HEK293 (cell line): ENCODE data around the gene HIPK4.

Source experiments
- BCL11B ChIP-seq: fragments of 450-650 bp; formaldehyde crosslinking; IDR thresholded peaks from 2 replicates; pipeline ENCODE4 v1.5.1; 2016; ENCODE audit warnings: low read depth, missing biosample characterization, missing genetic modification characterization
- EGR2 ChIP-seq: fragments of 450-650 bp; formaldehyde crosslinking; IDR thresholded peaks from 2 replicates; pipeline ENCODE4 v1.5.1; 2016; ENCODE audit warnings: low read depth, missing biosample characterization, missing genetic modification characterization
- FEZF1 ChIP-seq: fragments of 450-650 bp; formaldehyde crosslinking; IDR thresholded peaks from 2 replicates; pipeline ENCODE4 v1.5.1; 2016; ENCODE audit warnings: missing biosample characterization, missing genetic modification characterization
- KLF10 ChIP-seq: fragments of 450-650 bp; IDR thresholded peaks from 2 replicates; pipeline ENCODE4 v1.5.1; 2018; ENCODE audit warnings: missing biosample characterization, mild to moderate bottlenecking, missing genetic modification characterization
- PRDM1 ChIP-seq: fragments of 450-650 bp; formaldehyde crosslinking; IDR thresholded peaks from 2 replicates; pipeline ENCODE4; 2016; ENCODE audit warnings: missing biosample characterization, missing genetic modification characterization
- SALL2 ChIP-seq: fragments of 450-650 bp; formaldehyde crosslinking; IDR thresholded peaks from 2 replicates; pipeline ENCODE4 v1.5.0; 2017; ENCODE audit warnings: missing biosample characterization, mild to moderate bottlenecking, missing genetic modification characterization, borderline replicate concordance
- SCRT2 ChIP-seq: fragments of 450-650 bp; formaldehyde crosslinking; IDR thresholded peaks from 2 replicates; pipeline ENCODE4 v1.5.1; 2016; ENCODE audit warnings: missing biosample characterization, missing genetic modification characterization
- SP2 ChIP-seq: fragments of 450-650 bp; formaldehyde crosslinking; IDR thresholded peaks from 2 replicates; pipeline ENCODE4 v1.5.1; 2016; ENCODE audit warnings: missing biosample characterization, missing genetic modification characterization
- YY2 ChIP-seq: fragments of 450-650 bp; formaldehyde crosslinking; IDR thresholded peaks from 2 replicates; pipeline ENCODE4 v1.5.1; 2016; ENCODE audit warnings: missing biosample characterization, missing genetic modification characterization
- ZBTB20 ChIP-seq: fragments of 450-650 bp; formaldehyde crosslinking; IDR thresholded peaks from 2 replicates; pipeline ENCODE4 v1.5.1; 2016; ENCODE audit warnings: missing biosample characterization, missing genetic modification characterization
- ZFHX2 ChIP-seq: fragments of 450-650 bp; formaldehyde crosslinking; conservative IDR thresholded peaks from 2 replicates; pipeline ENCODE4 v1.5.1; 2016; ENCODE audit warnings: missing biosample characterization, missing genetic modification characterization
- ZNF114 ChIP-seq: fragments of 450-650 bp; formaldehyde crosslinking; IDR thresholded peaks from 2 replicates; pipeline ENCODE4 v1.5.0; 2017; ENCODE audit warnings: missing biosample characterization, missing genetic modification characterization
- ZNF121 ChIP-seq: fragments of 450-650 bp; formaldehyde crosslinking; IDR thresholded peaks from 2 replicates; pipeline ENCODE4 v1.5.1; 2016; ENCODE audit warnings: missing biosample characterization, missing genetic modification characterization
- ZNF132 ChIP-seq: fragments of 450-650 bp; formaldehyde crosslinking; IDR thresholded peaks from 2 replicates; pipeline ENCODE4 v1.5.1; 2017; ENCODE audit warnings: missing biosample characterization, missing genetic modification characterization, borderline replicate concordance
- ZNF16 ChIP-seq: fragments of 450-650 bp; formaldehyde crosslinking; IDR thresholded peaks from 2 replicates; pipeline ENCODE4 v1.5.1; 2016; ENCODE audit warnings: low read depth, missing biosample characterization, missing genetic modification characterization
- ZNF169 ChIP-seq: fragments of 450-650 bp; formaldehyde crosslinking; IDR thresholded peaks from 2 replicates; pipeline ENCODE4 v1.5.1; 2016; ENCODE audit warnings: missing biosample characterization, missing genetic modification characterization
- ZNF184 ChIP-seq: fragments of 450-650 bp; IDR thresholded peaks from 2 replicates; pipeline ENCODE4 v1.5.1; 2018; ENCODE audit warnings: missing biosample characterization, mild to moderate bottlenecking, missing genetic modification characterization
- ZNF302 ChIP-seq: fragments of 450-650 bp; formaldehyde crosslinking; IDR thresholded peaks from 2 replicates; pipeline ENCODE4 v1.5.1; 2016; ENCODE audit warnings: missing biosample characterization, missing genetic modification characterization, low read depth
- ZNF311 ChIP-seq: fragments of 450-650 bp; formaldehyde crosslinking; IDR thresholded peaks from 2 replicates; pipeline ENCODE4 v1.5.1; 2017; ENCODE audit warnings: missing biosample characterization, missing genetic modification characterization, borderline replicate concordance
- ZNF354C ChIP-seq: fragments of 450-650 bp; formaldehyde crosslinking; IDR thresholded peaks from 2 replicates; pipeline ENCODE4 v1.5.1; 2016; ENCODE audit warnings: missing biosample characterization, missing genetic modification characterization, low read depth, borderline replicate concordance
- ZNF394 ChIP-seq: fragments of 450-650 bp; formaldehyde crosslinking; IDR thresholded peaks from 2 replicates; pipeline ENCODE4 v1.5.1; 2016; ENCODE audit warnings: missing biosample characterization, missing genetic modification characterization, mild to moderate bottlenecking, moderate library complexity, borderline replicate concordance
- ZNF404 ChIP-seq: fragments of 450-650 bp; formaldehyde crosslinking; IDR thresholded peaks from 2 replicates; pipeline ENCODE4 v1.5.1; 2017; ENCODE audit warnings: missing biosample characterization, missing genetic modification characterization
- ZNF416 ChIP-seq: fragments of 450-650 bp; formaldehyde crosslinking; IDR thresholded peaks from 2 replicates; pipeline ENCODE4 v1.5.1; 2016; ENCODE audit warnings: missing biosample characterization, missing genetic modification characterization
- ZNF501 ChIP-seq: fragments of 450-650 bp; formaldehyde crosslinking; IDR thresholded peaks from 2 replicates; pipeline ENCODE4 v1.5.1; 2016; ENCODE audit warnings: missing biosample characterization, missing genetic modification characterization
- ZNF521 ChIP-seq: fragments of 450-650 bp; formaldehyde crosslinking; IDR thresholded peaks from 2 replicates; pipeline ENCODE4 v1.5.1; 2017; ENCODE audit warnings: missing biosample characterization, mild to moderate bottlenecking, missing genetic modification characterization
- ZNF530 ChIP-seq: fragments of 450-650 bp; formaldehyde crosslinking; IDR thresholded peaks from 2 replicates; pipeline ENCODE4 v1.5.1; 2016; ENCODE audit warnings: low read depth, missing biosample characterization, missing genetic modification characterization
- ZNF560 ChIP-seq: fragments of 450-650 bp; formaldehyde crosslinking; IDR thresholded peaks from 2 replicates; pipeline ENCODE4 v1.5.1; 2017; ENCODE audit warnings: missing biosample characterization, missing genetic modification characterization, borderline replicate concordance
- ZNF768 ChIP-seq: fragments of 450-650 bp; formaldehyde crosslinking; IDR thresholded peaks from 2 replicates; pipeline ENCODE4 v1.5.1; 2018; ENCODE audit warnings: missing biosample characterization, mild to moderate bottlenecking, missing genetic modification characterization
- ZNF837 ChIP-seq: fragments of 450-650 bp; formaldehyde crosslinking; IDR thresholded peaks from 2 replicates; pipeline ENCODE4 v1.5.1; 2016; ENCODE audit warnings: missing biosample characterization, missing genetic modification characterization
- ZSCAN23 ChIP-seq: fragments of 450-650 bp; formaldehyde crosslinking; IDR thresholded peaks from 2 replicates; pipeline ENCODE4 v1.5.1; 2016; ENCODE audit warnings: missing biosample characterization, missing genetic modification characterization
- ZSCAN30 ChIP-seq: fragments of 450-650 bp; IDR thresholded peaks from 2 replicates; pipeline ENCODE4 v1.5.1; 2018; ENCODE audit warnings: missing biosample characterization, mild to moderate bottlenecking, missing genetic modification characterization, moderate library complexity
- TF ChIP-seq, protein P1 (sequence below): fragments of 450-650 bp; formaldehyde crosslinking; IDR thresholded peaks from 2 replicates; pipeline ENCODE4 v1.5.1; 2017; ENCODE audit warnings: missing biosample characterization, missing genetic modification characterization
- TF ChIP-seq, protein P2 (sequence below): fragments of 450-650 bp; formaldehyde crosslinking; IDR thresholded peaks from 2 replicates; pipeline ENCODE4 v1.5.1; 2016; ENCODE audit warnings: missing biosample characterization, missing genetic modification characterization
- TF ChIP-seq, protein P3 (sequence below): fragments of 450-650 bp; formaldehyde crosslinking; IDR thresholded peaks from 2 replicates; pipeline ENCODE4 v1.5.1; 2016; ENCODE audit warnings: missing biosample characterization, missing genetic modification characterization

HIPK4 gene

DNA sequence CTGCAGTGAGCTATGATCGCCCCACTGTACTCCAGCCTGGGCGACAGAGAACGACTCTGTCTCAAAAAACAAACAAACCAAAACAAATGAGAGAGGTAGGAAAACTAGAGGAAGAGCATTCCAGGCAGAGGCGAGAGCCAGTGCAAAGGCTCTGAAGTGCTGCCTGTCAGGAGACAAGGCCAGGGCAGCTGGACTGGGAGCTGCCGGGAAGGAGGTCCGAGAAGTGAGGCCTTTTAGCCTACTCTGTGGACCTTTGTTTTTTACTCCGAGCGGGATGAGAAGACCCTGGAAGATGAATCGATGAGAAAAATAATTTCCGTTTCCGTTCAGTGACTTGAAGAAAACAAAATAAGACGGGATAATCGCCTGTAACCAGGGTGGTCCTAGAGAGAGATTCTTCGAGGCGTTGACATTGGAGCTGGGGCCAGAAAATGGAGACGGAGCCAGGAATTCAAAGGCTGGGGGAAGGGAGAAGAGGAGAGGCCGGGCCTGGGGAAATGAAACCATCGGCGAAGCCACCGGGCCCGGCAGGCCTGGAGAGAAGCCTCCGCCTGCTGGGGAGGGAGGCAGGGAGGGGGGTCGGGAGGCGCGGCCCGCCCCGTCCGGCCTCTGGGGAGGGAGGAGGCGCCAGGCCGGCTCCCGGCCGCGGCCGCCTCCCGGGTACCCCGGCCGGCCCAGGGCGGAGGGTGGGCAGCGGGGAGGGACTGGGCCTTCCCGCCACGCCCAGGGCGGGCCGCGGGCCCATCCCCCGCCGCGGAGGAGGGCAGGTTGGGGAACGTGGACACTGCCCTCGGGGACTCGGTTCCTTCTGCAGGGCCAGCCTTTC, 43.6 kb upstream of the HIPK4 start (continued):
- no peak for TF ChIP-seq ZNF768
- TF ChIP-seq ZNF16 (tag by site-specific recombination), result no peak
- TF ChIP-seq, protein P1, sequence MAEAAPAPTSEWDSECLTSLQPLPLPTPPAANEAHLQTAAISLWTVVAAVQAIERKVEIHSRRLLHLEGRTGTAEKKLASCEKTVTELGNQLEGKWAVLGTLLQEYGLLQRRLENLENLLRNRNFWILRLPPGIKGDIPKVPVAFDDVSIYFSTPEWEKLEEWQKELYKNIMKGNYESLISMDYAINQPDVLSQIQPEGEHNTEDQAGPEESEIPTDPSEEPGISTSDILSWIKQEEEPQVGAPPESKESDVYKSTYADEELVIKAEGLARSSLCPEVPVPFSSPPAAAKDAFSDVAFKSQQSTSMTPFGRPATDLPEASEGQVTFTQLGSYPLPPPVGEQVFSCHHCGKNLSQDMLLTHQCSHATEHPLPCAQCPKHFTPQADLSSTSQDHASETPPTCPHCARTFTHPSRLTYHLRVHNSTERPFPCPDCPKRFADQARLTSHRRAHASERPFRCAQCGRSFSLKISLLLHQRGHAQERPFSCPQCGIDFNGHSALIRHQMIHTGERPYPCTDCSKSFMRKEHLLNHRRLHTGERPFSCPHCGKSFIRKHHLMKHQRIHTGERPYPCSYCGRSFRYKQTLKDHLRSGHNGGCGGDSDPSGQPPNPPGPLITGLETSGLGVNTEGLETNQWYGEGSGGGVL (tag by site-specific recombination), result peak; percentile 94
- no peak for TF ChIP-seq ZNF560 (tag by site-specific recombination)
- no peak for TF ChIP-seq ZNF416 (tag by site-specific recombination)
- TF ChIP-seq, protein P2, sequence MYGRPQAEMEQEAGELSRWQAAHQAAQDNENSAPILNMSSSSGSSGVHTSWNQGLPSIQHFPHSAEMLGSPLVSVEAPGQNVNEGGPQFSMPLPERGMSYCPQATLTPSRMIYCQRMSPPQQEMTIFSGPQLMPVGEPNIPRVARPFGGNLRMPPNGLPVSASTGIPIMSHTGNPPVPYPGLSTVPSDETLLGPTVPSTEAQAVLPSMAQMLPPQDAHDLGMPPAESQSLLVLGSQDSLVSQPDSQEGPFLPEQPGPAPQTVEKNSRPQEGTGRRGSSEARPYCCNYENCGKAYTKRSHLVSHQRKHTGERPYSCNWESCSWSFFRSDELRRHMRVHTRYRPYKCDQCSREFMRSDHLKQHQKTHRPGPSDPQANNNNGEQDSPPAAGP (tag by site-specific recombination), result peak; percentile 73; the same call in 1 of the 2 replicates
- no peak for TF ChIP-seq SALL2 (tag by site-specific recombination)
- no peak for TF ChIP-seq ZNF404 (tag by site-specific recombination)
- TF ChIP-seq ZNF132 (tag by site-specific recombination), result no peak
- TF ChIP-seq, protein P3, sequence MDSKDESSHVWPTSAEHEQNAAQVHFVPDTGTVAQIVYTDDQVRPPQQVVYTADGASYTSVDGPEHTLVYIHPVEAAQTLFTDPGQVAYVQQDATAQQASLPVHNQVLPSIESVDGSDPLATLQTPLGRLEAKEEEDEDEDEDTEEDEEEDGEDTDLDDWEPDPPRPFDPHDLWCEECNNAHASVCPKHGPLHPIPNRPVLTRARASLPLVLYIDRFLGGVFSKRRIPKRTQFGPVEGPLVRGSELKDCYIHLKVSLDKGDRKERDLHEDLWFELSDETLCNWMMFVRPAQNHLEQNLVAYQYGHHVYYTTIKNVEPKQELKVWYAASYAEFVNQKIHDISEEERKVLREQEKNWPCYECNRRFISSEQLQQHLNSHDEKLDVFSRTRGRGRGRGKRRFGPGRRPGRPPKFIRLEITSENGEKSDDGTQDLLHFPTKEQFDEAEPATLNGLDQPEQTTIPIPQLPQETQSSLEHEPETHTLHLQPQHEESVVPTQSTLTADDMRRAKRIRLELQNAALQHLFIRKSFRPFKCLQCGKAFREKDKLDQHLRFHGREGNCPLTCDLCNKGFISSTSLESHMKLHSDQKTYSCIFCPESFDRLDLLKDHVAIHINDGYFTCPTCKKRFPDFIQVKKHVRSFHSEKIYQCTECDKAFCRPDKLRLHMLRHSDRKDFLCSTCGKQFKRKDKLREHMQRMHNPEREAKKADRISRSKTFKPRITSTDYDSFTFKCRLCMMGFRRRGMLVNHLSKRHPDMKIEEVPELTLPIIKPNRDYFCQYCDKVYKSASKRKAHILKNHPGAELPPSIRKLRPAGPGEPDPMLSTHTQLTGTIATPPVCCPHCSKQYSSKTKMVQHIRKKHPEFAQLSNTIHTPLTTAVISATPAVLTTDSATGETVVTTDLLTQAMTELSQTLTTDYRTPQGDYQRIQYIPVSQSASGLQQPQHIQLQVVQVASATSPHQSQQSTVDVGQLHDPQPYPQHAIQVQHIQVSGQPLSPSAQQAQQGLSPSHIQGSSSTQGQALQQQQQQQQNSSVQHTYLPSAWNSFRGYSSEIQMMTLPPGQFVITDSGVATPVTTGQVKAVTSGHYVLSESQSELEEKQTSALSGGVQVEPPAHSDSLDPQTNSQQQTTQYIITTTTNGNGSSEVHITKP (tag by site-specific recombination), result peak; percentile 53
- 0 out of 2 replicates have a peak, but pooled peaks have one; percentile 48 for TF ChIP-seq EGR2 (tag by site-specific recombination)
- peak; percentile 73 for TF ChIP-seq SP2 (tag by site-specific recombination)
- peak; percentile 66; the same call in 1 of the 2 replicates for TF ChIP-seq ZFHX2
- TF ChIP-seq ZNF169 (tag by site-specific recombination), result no peak
- no peak for TF ChIP-seq ZNF114 (tag by site-specific recombination)
- TF ChIP-seq BCL11B (tag by site-specific recombination), result 0 out of 2 replicates have a peak, but pooled peaks have one; percentile 50
- peak; percentile 86 for TF ChIP-seq ZSCAN30
- TF ChIP-seq ZNF121, result no peak
- peak; percentile 58; the same call in 1 of the 2 replicates for TF ChIP-seq ZSCAN23 (tag by site-specific recombination)
- TF ChIP-seq ZNF311 (tag by site-specific recombination), result no peak
- TF ChIP-seq SCRT2 (tag by site-specific recombination), result no peak
- peak; percentile 77 for TF ChIP-seq ZNF394 (tag by site-specific recombination)
- no peak for TF ChIP-seq ZNF521 (tag by site-specific recombination)
- TF ChIP-seq ZNF354C, result no peak
- no peak for TF ChIP-seq ZNF530
- no peak for TF ChIP-seq ZNF302 (tag by site-specific recombination)
- TF ChIP-seq ZNF501 (tag by site-specific recombination), result peak; percentile 73
- TF ChIP-seq ZNF184 (tag by site-specific recombination), result no peak
- no peak for TF ChIP-seq YY2
- no peak for TF ChIP-seq ZNF837
- TF ChIP-seq ZBTB20, result peak; percentile 93
- TF ChIP-seq KLF10 (tag by site-specific recombination), result peak; percentile 86
- TF ChIP-seq FEZF1 (tag by site-specific recombination), result no peak
- TF ChIP-seq PRDM1 (tag by site-specific recombination), result no peak
